DOHH2 (cell line): ENCODE results near the gene IFT81.
"Not testable (repeated sequence)": the region's sequence is repeated elsewhere in the genome, so short reads cannot be mapped to it uniquely, and the experiment has no call there.

ENCODE experiments used
- H3F3A ChIP-seq: fragments of 200-600 bp; sonication (generic), shearing (Covaris generic); 2 replicates; pipeline ENCODE4 v1.6.0; 2016; ENCODE audit warnings: antibody characterized with exemption, mild to moderate bottlenecking; ENCODE audit not compliant: control insufficient read depth, insufficient read depth
- H3K27ac ChIP-seq: fragments of 200-600 bp; sonication (generic); 2 replicates; pipeline ENCODE4 v1.5.1; 2014; ENCODE audit warnings: low read depth, mild to moderate bottlenecking, low read length, moderate library complexity
- H3K27me3 ChIP-seq: fragments of 200-600 bp; sonication (generic); 2 replicates; pipeline ENCODE4 v1.6.1; 2014; ENCODE audit warnings: mild to moderate bottlenecking, low read length, mixed read lengths; ENCODE audit not compliant: control insufficient read depth
- H3K36me3 ChIP-seq: fragments of 200-600 bp; sonication (generic); 2 replicates; pipeline ENCODE4 v1.6.1; 2014; ENCODE audit warnings: mild to moderate bottlenecking, low read length, moderate library complexity, mixed read lengths; ENCODE audit not compliant: control insufficient read depth
- H3K4me1 ChIP-seq: fragments of 200-600 bp; sonication (generic); 2 replicates; pipeline ENCODE4 v1.6.1; 2014; ENCODE audit warnings: mild to moderate bottlenecking, low read length, mixed read lengths; ENCODE audit not compliant: control insufficient read depth
- H3K4me2 ChIP-seq: fragments of 200-600 bp; sonication (generic); 2 replicates; pipeline ENCODE4 v1.6.0; 2014; ENCODE audit warnings: mild to moderate bottlenecking, low read length, moderate library complexity
- H3K4me3 ChIP-seq: fragments of 200-600 bp; sonication (generic); 2 replicates; pipeline ENCODE4 v1.5.1; 2014; ENCODE audit warnings: mild to moderate bottlenecking, low read length, mixed read lengths
- H3K79me2 ChIP-seq: fragments of 200-600 bp; sonication (generic); 2 replicates; pipeline ENCODE4 v1.6.1; 2014; ENCODE audit warnings: mild to moderate bottlenecking, low read length, mixed read lengths; ENCODE audit not compliant: control insufficient read depth
- H3K9me2 ChIP-seq: fragments of 200-600 bp; sonication (generic); replicated peaks from 2 replicates; pipeline ENCODE4 v1.6.1; 2014; ENCODE audit warnings: mild to moderate bottlenecking, low read length, mixed read lengths; ENCODE audit not compliant: control insufficient read depth
- H3K9me3 ChIP-seq: fragments of 200-600 bp; sonication (generic); 2 replicates; pipeline ENCODE4 v1.6.1; 2014; ENCODE audit warnings: antibody characterized with exemption, low read length, mixed read lengths; ENCODE audit not compliant: control insufficient read depth, insufficient read depth
- H4K20me1 ChIP-seq: fragments of 200-600 bp; sonication (generic); 2 replicates; pipeline ENCODE4 v1.6.0; 2014; ENCODE audit warnings: low read depth, mild to moderate bottlenecking, antibody characterized with exemption, low read length, moderate library complexity; ENCODE audit not compliant: control insufficient read depth, insufficient read depth
- EZH2phosphoT487 ChIP-seq: fragments of 200-600 bp; sonication (generic); IDR thresholded peaks from 2 replicates; pipeline ENCODE4 v1.6.1; 2017; ENCODE audit warnings: borderline replicate concordance, mild to moderate bottlenecking, antibody characterized with exemption, low read length, moderate library complexity, mixed read lengths
- TF ChIP-seq, protein P1 (sequence below): fragments of 200-600 bp; sonication (generic); IDR thresholded peaks from one replicate; pipeline ENCODE4 v1.5.1; 2014; ENCODE audit warnings: antibody characterized with exemption, mild to moderate bottlenecking, low read depth, low read length; ENCODE audit not compliant: poor library complexity, severe bottlenecking

IFT81 gene

GRCh38 chr12:110224379-110225304 lies 100.5 kb downstream of the IFT81 start:
- Histone ChIP-seq H3K4me1 (no peaks in the 10 kb centered on the region), H3F3A (no peaks in the 10 kb centered on the region), H3K36me3 (no peaks in the 10 kb centered on the region), H3K27ac (no peak overlapping the region), H3K4me3 (no peak overlapping the region), H3K9me3 (no peaks in the 10 kb centered on the region), H4K20me1 (no peaks in the 10 kb centered on the region), H3K27me3 (no peaks in the 10 kb centered on the region), H3K79me2 (no peaks in the 10 kb centered on the region), H3K9me2 (no peaks in the 10 kb centered on the region), H3K4me2 (no peak overlapping the region)
- TF ChIP-seq EZH2phosphoT487: no peak
- TF ChIP-seq, protein P1, sequence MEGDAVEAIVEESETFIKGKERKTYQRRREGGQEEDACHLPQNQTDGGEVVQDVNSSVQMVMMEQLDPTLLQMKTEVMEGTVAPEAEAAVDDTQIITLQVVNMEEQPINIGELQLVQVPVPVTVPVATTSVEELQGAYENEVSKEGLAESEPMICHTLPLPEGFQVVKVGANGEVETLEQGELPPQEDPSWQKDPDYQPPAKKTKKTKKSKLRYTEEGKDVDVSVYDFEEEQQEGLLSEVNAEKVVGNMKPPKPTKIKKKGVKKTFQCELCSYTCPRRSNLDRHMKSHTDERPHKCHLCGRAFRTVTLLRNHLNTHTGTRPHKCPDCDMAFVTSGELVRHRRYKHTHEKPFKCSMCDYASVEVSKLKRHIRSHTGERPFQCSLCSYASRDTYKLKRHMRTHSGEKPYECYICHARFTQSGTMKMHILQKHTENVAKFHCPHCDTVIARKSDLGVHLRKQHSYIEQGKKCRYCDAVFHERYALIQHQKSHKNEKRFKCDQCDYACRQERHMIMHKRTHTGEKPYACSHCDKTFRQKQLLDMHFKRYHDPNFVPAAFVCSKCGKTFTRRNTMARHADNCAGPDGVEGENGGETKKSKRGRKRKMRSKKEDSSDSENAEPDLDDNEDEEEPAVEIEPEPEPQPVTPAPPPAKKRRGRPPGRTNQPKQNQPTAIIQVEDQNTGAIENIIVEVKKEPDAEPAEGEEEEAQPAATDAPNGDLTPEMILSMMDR: no peak

DNA sequence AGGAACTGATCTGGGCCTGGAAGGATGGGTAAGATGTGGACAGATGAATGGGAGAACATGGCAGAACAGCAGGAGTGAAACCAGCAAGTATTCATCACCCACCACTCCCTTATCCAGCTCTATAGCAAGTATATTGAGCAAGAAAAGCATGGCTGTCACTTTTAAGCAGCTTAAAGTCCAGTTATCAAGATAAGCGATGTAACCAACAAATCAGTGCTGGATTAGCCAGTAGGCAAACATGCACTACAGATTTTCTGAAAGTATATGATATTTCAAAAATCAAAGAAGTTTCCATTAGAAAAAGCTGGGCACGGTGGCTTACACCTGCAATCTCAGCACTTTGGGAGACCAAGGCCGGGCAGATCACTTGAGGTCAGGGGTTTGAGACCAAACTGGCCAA lies 103.0 kb downstream of the IFT81 start:
- H3K4me1 ChIP-seq: peaks cover 9% of the 10 kb centered on the region
- TF ChIP-seq, protein P1: no peak
- no peak for TF ChIP-seq EZH2phosphoT487
- no peaks in the 10 kb centered on the region for H4K20me1 ChIP-seq
- no peaks in the 10 kb centered on the region for H3K79me2 ChIP-seq
- no peaks in the 10 kb centered on the region for H3K27me3 ChIP-seq
- H3K4me2 ChIP-seq: no peak overlapping the region
- H3K9me2 ChIP-seq: no peaks in the 10 kb centered on the region
- H3K27ac ChIP-seq: no peak overlapping the region
- H3F3A ChIP-seq: no peaks in the 10 kb centered on the region
- H3K36me3 ChIP-seq: no peaks in the 10 kb centered on the region
- no peak overlapping the region for H3K4me3 ChIP-seq
- H3K9me3 ChIP-seq: no peaks in the 10 kb centered on the region

DNA sequence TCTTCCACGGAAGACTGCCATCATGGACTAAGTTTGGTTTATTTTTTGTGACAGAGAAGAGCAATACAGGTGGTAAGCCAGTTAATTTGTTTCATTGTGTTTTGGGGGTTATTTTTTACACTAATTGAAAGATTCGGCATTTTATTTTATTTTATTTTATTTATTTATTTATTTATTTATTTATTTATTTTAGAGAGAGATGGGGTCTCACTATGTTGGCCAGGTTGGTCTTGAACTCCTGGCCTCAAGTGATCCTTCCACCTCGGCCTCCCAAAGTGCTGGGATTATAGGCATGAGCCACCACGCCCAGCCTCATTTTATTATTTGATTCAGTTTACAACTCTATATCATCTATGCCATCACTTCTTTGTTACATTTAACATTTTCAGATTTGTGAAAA lies 104.2 kb downstream of the IFT81 start:
- H3K9me2 ChIP-seq, H4K20me1 ChIP-seq, H3K27me3 ChIP-seq, H3K36me3 ChIP-seq, H3K79me2 ChIP-seq, H3K9me3 ChIP-seq, H3F3A ChIP-seq, H3K4me1 ChIP-seq, H3K4me3 ChIP-seq, H3K4me2 ChIP-seq, H3K27ac ChIP-seq: not testable (repeated sequence)

- Histone ChIP-seq H3F3A (no peaks in the 10 kb centered on the region), H3K4me1 (peaks cover 12% of the 10 kb centered on the region), H4K20me1 (no peaks in the 10 kb centered on the region), H3K9me3 (no peaks in the 10 kb centered on the region), H3K4me3 (no peak overlapping the region), H3K27me3 (no peaks in the 10 kb centered on the region), H3K9me2 (no peaks in the 10 kb centered on the region), H3K79me2 (no peaks in the 10 kb centered on the region), H3K27ac (no peak overlapping the region), H3K4me2 (no peak overlapping the region), H3K36me3 (no peaks in the 10 kb centered on the region)
- no peak for TF ChIP-seq EZH2phosphoT487
- TF ChIP-seq, protein P1: no peak
Observed at GRCh38 chr12:110228756-110229155, 104.6 kb downstream of the IFT81 start.
